BE2C (cell line): ENCODE results near the gene FBXO41.

Experiments
- DNase-seq: peaks from one replicate; pipeline ENCODE4 v3.0.0-alpha.2; 2020
- H3K27me3 ChIP-seq: fragments of 250-450 bp; sonication (Bioruptor Pico); 2 replicates; pipeline ENCODE4 v1.5.1; 2020; ENCODE audit warnings: mild to moderate bottlenecking
- H3K36me3 ChIP-seq: fragments of 250-450 bp; sonication (Bioruptor Pico); 2 replicates; pipeline ENCODE4 v1.5.1; 2020; ENCODE audit warnings: mild to moderate bottlenecking
- H3K4me1 ChIP-seq: fragments of 250-450 bp; sonication (Bioruptor Pico); 2 replicates; pipeline ENCODE4 v1.5.1; 2020
- H3K4me3 ChIP-seq: 2 replicates; pipeline ENCODE4 v1.5.1; 2011; ENCODE audit warnings: low read depth, low read length
- H3K9me3 ChIP-seq: fragments of 250-450 bp; sonication (Bioruptor Pico); 2 replicates; pipeline ENCODE4 v1.5.1; 2020
- TF ChIP-seq, protein P1 (sequence below): IDR thresholded peaks from 2 replicates; pipeline ENCODE4 v1.5.1; 2012; ENCODE audit warnings: mild to moderate bottlenecking, low read depth, low read length

FBXO41 gene

DNA sequence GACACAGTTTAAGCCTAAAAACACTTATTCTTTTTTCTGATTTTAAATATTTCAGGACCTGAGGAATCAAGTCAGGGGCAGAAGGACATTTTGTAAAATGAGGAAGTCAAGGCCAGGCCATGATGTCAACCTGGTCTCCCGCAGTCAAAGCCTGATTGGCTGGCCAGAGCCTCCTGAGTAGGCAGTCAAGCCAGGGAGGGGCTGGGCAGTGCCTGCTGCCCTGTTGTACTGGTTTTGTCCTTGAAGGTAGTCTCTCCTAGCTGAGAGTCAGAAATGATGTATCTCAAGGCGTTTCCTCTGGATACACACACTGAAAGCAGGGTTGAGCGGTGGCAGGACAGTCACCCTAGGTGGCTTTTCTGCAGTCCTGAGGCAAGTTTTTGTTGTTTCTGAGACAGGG is 30.4 kb downstream of the FBXO41 start:
- no peaks in the 10 kb centered on the region for H3K27me3 ChIP-seq
- no peak for DNase-seq
- H3K4me3 ChIP-seq = no peak overlapping the region
- no peaks in the 10 kb centered on the region for H3K9me3 ChIP-seq
- H3K4me1 ChIP-seq = no peaks in the 10 kb centered on the region
- TF ChIP-seq, protein P1, sequence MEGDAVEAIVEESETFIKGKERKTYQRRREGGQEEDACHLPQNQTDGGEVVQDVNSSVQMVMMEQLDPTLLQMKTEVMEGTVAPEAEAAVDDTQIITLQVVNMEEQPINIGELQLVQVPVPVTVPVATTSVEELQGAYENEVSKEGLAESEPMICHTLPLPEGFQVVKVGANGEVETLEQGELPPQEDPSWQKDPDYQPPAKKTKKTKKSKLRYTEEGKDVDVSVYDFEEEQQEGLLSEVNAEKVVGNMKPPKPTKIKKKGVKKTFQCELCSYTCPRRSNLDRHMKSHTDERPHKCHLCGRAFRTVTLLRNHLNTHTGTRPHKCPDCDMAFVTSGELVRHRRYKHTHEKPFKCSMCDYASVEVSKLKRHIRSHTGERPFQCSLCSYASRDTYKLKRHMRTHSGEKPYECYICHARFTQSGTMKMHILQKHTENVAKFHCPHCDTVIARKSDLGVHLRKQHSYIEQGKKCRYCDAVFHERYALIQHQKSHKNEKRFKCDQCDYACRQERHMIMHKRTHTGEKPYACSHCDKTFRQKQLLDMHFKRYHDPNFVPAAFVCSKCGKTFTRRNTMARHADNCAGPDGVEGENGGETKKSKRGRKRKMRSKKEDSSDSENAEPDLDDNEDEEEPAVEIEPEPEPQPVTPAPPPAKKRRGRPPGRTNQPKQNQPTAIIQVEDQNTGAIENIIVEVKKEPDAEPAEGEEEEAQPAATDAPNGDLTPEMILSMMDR = no peak
- H3K36me3 ChIP-seq = peaks cover 32% of the 10 kb centered on the region

- no peaks in the 10 kb centered on the region for H3K4me1 ChIP-seq
- H3K36me3 ChIP-seq = peaks cover 37% of the 10 kb centered on the region
- TF ChIP-seq, protein P1 = no peak
- no peaks in the 10 kb centered on the region for H3K27me3 ChIP-seq
- no peaks in the 10 kb centered on the region for H3K9me3 ChIP-seq
- H3K4me3 ChIP-seq = no peak overlapping the region
- no peak for DNase-seq
Observed at GRCh38 chr2:73253400-73253799, 30.9 kb downstream of the FBXO41 start.

DNA sequence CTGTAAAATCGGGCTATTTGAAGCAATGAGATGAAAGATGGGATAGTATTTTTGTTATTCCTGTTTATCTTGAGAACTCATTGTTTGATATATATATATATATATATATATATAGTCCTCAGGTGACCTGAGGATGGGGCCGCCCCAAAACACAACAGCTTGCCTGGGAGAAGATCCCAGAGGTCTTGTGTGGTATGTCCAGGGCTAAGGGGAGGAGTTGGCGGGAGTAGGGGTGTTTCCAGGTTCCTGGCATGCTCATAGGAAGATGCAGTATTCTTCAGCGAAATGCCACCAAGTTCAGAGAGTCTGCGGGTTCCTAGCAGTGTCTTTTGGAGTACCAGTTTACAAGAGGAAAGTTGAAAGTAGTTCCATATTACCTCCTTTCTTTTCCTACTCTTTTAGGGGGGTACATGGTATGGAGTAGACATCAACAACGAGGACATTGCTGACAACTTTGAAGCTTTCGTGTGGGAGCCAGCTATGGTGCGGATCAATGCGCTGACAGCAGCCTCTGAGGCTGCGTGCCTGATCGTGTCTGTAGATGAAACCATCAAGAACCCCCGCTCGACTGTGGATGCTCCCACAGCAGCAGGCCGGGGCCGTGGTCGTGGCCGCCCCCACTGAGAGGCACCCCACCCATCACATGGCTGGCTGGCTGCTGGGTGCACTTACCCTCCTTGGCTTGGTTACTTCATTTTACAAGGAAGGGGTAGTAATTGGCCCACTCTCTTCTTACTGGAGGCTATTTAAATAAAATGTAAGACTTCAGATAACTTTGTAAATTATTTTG is 31.8 kb downstream of the FBXO41 start:
- H3K4me3 ChIP-seq = no peak overlapping the region
- H3K9me3 ChIP-seq = no peaks in the 10 kb centered on the region
- H3K27me3 ChIP-seq = no peaks in the 10 kb centered on the region
- DNase-seq = no peak
- H3K36me3 ChIP-seq = peaks cover 43% of the 10 kb centered on the region
- TF ChIP-seq, protein P1 = no peak
- no peaks in the 10 kb centered on the region for H3K4me1 ChIP-seq

DNA sequence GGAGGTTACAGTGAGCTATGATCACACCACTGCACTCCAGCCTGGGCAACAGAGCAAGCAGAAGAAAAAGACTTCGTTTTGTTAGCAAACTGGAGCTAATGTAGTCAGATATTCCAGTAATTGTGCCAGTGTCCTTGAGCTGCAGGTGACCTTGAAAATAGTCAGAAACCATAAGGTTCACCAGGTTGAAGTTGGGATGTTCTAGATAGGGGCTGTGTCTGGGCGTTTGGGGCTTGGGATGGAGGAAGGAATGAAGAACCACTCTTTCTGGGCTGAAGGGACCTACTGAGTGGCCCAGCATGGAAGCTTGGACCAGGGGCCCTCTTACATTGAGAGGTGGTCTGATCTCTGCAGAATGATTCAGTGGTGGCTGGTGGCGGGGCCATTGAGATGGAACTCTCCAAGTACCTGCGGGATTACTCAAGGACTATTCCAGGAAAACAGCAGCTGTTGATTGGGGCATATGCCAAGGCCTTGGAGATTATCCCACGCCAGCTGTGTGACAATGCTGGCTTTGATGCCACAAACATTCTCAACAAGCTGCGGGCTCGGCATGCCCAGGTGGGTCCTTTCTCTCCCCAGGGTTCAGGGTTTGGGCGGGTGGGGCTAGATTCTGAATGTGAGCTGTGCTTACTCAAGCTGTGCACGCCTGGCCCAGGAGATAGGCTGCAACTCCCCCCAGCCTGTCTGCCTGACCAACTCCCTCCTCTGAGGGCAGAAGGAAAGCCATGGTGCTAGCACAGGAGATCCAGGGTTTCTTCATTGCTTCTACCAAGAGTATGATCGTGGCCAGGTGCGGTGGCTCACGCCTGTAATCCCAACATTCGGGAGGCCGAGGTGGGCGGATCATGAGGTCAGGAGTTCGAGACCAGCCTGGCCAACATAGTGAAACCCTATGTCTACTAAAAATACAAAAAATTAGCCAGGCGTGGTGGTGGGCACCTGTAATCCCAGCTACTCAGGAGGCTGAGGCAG is 33.1 kb downstream of the FBXO41 start:
- H3K9me3 ChIP-seq = no peaks in the 10 kb centered on the region
- no peak overlapping the region for H3K4me3 ChIP-seq
- DNase-seq = no peak
- H3K27me3 ChIP-seq = no peaks in the 10 kb centered on the region
- TF ChIP-seq, protein P1 = no peak
- peaks cover 53% of the 10 kb centered on the region for H3K36me3 ChIP-seq
- H3K4me1 ChIP-seq = no peaks in the 10 kb centered on the region

DNA sequence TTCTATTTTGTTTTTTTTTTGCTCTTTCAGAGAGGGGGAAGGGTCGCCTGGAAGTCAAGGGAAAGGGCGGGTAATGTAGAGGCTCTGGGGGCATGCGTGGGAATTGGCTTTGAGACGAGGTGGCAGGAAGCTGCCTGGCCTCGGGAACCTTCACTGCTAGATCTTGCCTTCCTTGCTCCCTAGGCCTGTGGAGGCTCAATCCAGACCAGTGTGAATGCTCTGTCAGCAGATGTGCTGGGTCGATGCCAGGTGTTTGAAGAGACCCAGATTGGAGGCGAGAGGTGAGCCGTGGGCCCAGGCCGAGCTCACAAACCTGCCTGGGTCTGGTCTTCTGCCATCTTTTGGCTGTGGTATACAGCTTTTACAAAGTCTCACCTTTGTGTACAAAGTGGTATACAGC is 34.6 kb downstream of the FBXO41 start:
- H3K4me3 ChIP-seq = no peak overlapping the region
- no peaks in the 10 kb centered on the region for H3K4me1 ChIP-seq
- H3K27me3 ChIP-seq = no peaks in the 10 kb centered on the region
- DNase-seq = no peak
- peaks cover 68% of the 10 kb centered on the region for H3K36me3 ChIP-seq
- TF ChIP-seq, protein P1 = no peak
- H3K9me3 ChIP-seq = no peaks in the 10 kb centered on the region
